ENCODE data around the gene ZRANB3.

The ZRANB3 gene

GRCh38 chr2:135198481-135198880, 332.5 kb downstream of the ZRANB3 start:
- H3K27me3 ChIP-seq (ENCODE audit: insufficient read depth, low read length, poor library complexity, severe bottlenecking) = no peaks in the 10 kb centered on the region
- H3K79me2 ChIP-seq (ENCODE audit: insufficient read depth, low read length) = no peaks in the 10 kb centered on the region
- H3K9me2 ChIP-seq (replicated peaks; ENCODE audit: low read depth, low read length) = no peaks in the 10 kb centered on the region
- H3K4me2 ChIP-seq (ENCODE audit: low read depth, low read length, poor library complexity, severe bottlenecking) = no peak overlapping the region
- no peak overlapping the region for H2AFZ ChIP-seq (ENCODE audit: low read length)
- H3K4me1 ChIP-seq (ENCODE audit: insufficient read depth, low read length, poor library complexity, severe bottlenecking) = no peaks in the 10 kb centered on the region
- peaks cover 7% of the 10 kb centered on the region; the same call in 1 of the 2 replicates for H3K36me3 ChIP-seq (ENCODE audit: insufficient read depth, low read length)
- H3K9me3 ChIP-seq (ENCODE audit: insufficient read depth, low read depth, low read length) = no peaks in the 10 kb centered on the region
- no peaks in the 10 kb centered on the region for H3F3A ChIP-seq (ENCODE audit: low read depth)
- H3K4me3 ChIP-seq (ENCODE audit: low read length, poor library complexity, severe bottlenecking) = no peak overlapping the region
- no peak overlapping the region for H3K9ac ChIP-seq (ENCODE audit: low read depth, low read length, poor library complexity, severe bottlenecking)
- H4K20me1 ChIP-seq (ENCODE audit: insufficient read depth, low read length, poor library complexity, severe bottlenecking) = no peaks in the 10 kb centered on the region
- TF ChIP-seq EZH2phosphoT487 (IDR thresholded peaks at IDR 0.05; ENCODE audit: borderline replicate concordance) (no peak), CTCF (conservative IDR thresholded peaks at IDR 0.05; ENCODE audit: low read length) (no peak)

GRCh38 chr2:135190799-135191198, 340.2 kb downstream of the ZRANB3 start:
- Histone ChIP-seq H4K20me1 (ENCODE audit: insufficient read depth, low read length, poor library complexity, severe bottlenecking) (no peaks in the 10 kb centered on the region), H3K4me1 (ENCODE audit: insufficient read depth, low read length, poor library complexity, severe bottlenecking) (no peaks in the 10 kb centered on the region), H3K9ac (ENCODE audit: low read depth, low read length, poor library complexity, severe bottlenecking) (no peak overlapping the region), H3K27me3 (ENCODE audit: insufficient read depth, low read length, poor library complexity, severe bottlenecking) (no peaks in the 10 kb centered on the region), H3K79me2 (ENCODE audit: insufficient read depth, low read length) (no peaks in the 10 kb centered on the region), H2AFZ (ENCODE audit: low read length) (no peak overlapping the region), H3K4me3 (ENCODE audit: low read length, poor library complexity, severe bottlenecking) (no peak overlapping the region), H3K36me3 (ENCODE audit: insufficient read depth, low read length) (no peaks in the 10 kb centered on the region), H3K4me2 (ENCODE audit: low read depth, low read length, poor library complexity, severe bottlenecking) (no peak overlapping the region), H3K9me3 (ENCODE audit: insufficient read depth, low read depth, low read length) (no peaks in the 10 kb centered on the region), H3K9me2 (replicated peaks; ENCODE audit: low read depth, low read length) (no peaks in the 10 kb centered on the region), H3F3A (ENCODE audit: low read depth) (no peaks in the 10 kb centered on the region)
- TF ChIP-seq CTCF (conservative IDR thresholded peaks at IDR 0.05; ENCODE audit: low read length) = no peak
- TF ChIP-seq EZH2phosphoT487 (IDR thresholded peaks at IDR 0.05; ENCODE audit: borderline replicate concordance) = no peak

- H2AFZ ChIP-seq (ENCODE audit: low read length) = no peak overlapping the region
- no peaks in the 10 kb centered on the region for H3K36me3 ChIP-seq (ENCODE audit: insufficient read depth, low read length)
- H3K4me2 ChIP-seq (ENCODE audit: low read depth, low read length, poor library complexity, severe bottlenecking) = no peak overlapping the region
- no peaks in the 10 kb centered on the region for H3K9me3 ChIP-seq (ENCODE audit: insufficient read depth, low read depth, low read length)
- H3F3A ChIP-seq (ENCODE audit: low read depth) = no peaks in the 10 kb centered on the region
- no peak overlapping the region for H3K9ac ChIP-seq (ENCODE audit: low read depth, low read length, poor library complexity, severe bottlenecking)
- TF ChIP-seq EZH2phosphoT487 (IDR thresholded peaks at IDR 0.05; ENCODE audit: borderline replicate concordance) = no peak
- no peak for TF ChIP-seq CTCF (conservative IDR thresholded peaks at IDR 0.05; ENCODE audit: low read length)
- H3K4me1 ChIP-seq (ENCODE audit: insufficient read depth, low read length, poor library complexity, severe bottlenecking) = no peaks in the 10 kb centered on the region
- no peaks in the 10 kb centered on the region for H4K20me1 ChIP-seq (ENCODE audit: insufficient read depth, low read length, poor library complexity, severe bottlenecking)
- no peaks in the 10 kb centered on the region for H3K27me3 ChIP-seq (ENCODE audit: insufficient read depth, low read length, poor library complexity, severe bottlenecking)
- no peaks in the 10 kb centered on the region for H3K9me2 ChIP-seq (replicated peaks; ENCODE audit: low read depth, low read length)
- H3K4me3 ChIP-seq (ENCODE audit: low read length, poor library complexity, severe bottlenecking) = no peak overlapping the region
- no peaks in the 10 kb centered on the region for H3K79me2 ChIP-seq (ENCODE audit: insufficient read depth, low read length)
These were observed 341.9 kb downstream of the ZRANB3 start for GRCh38 chr2:135189148-135189547.
